GM12878 (cell line): Measurements from ENCODE around the gene FERMT1. TPM values are rescaled to one million over a fixed set of nuclear protein-coding genes. Genes with fewer than 3 reads are reported as not detected.

Source experiments
- ATAC-seq: fragments of 200-7000 bp; cut with Tn5 transposase; 3 replicates; pipeline ENCODE4 v1.9.1; 2020; ENCODE audit warnings: mild to moderate bottlenecking, moderate library complexity
- BruUV-seq: library from RNA; stranded (reverse); fragments of 400-500 nt; replicated peaks from 2 replicates; lab custom pipeline; 2021; lab: Mats Ljungman, UMichigan
- CTCF ChIA-PET: fragments of 300-600 bp; sonication (Branson Sonifier 250); formaldehyde crosslinking; extraction: SDS; loops from one replicate; lab custom pipeline; 2021; ENCODE audit warnings: inconsistent platforms; lab: Yijun Ruan, JAX
- POLR2A ChIA-PET: fragments of 350-600 bp; formaldehyde crosslinking; extraction: SDS; loops from one replicate; lab custom pipeline; 2021; ENCODE audit warnings: inconsistent platforms; lab: Charles Lee
- RAD21 ChIA-PET: fragments of 300-600 bp; sonication (Branson Sonifier 250); formaldehyde crosslinking; loops from one replicate; lab custom pipeline; 2023; ENCODE audit warnings: antibody characterized with exemption; ENCODE audit not compliant: unreplicated experiment; lab: Charles Lee
- SMC1A ChIA-PET: fragments of 300-600 bp; sonication (Branson Sonifier 250); formaldehyde crosslinking; loops from one replicate; lab custom pipeline; 2023; ENCODE audit not compliant: unreplicated experiment, uncharacterized antibody; lab: Charles Lee
- DNase-seq: peaks from one replicate; pipeline ENCODE4 v3.0.0-alpha.2; 2011; ENCODE audit warnings: low read depth, low spot score
- FAIRE-seq: peaks from 3 replicates; lab custom pipeline; 2011; peaks lifted over from hg19 to GRCh38; lab: Jason Lieb, UNC
- H2AFZ ChIP-seq: 2 replicates; pipeline ENCODE4 v1.6.0; 2011; ENCODE audit warnings: low read depth, low read length, control low read depth; ENCODE audit not compliant: control insufficient read depth
- H3K27ac ChIP-seq: 2 replicates; pipeline ENCODE4 v1.5.1; 2011; ENCODE audit warnings: control low read depth; ENCODE audit not compliant: control insufficient read depth, insufficient read depth
- H3K27me3 ChIP-seq, 2 experiments: replicated peaks in 1 of 2; 2 replicates each; pipeline versions ENCODE4 v1.6.0 to v1.6.1; 2011; ENCODE audit warnings: low read length in 1 of 2; ENCODE audit not compliant: control insufficient read depth in 2 of 2, insufficient read depth in 2 of 2
- H3K36me3 ChIP-seq, 2 experiments: 2 replicates each; pipeline ENCODE4 v1.5.1; 2011; ENCODE audit warnings: low read length in 1 of 2; ENCODE audit not compliant: control insufficient read depth in 2 of 2, insufficient read depth in 2 of 2
- H3K4me1 ChIP-seq: 2 replicates; pipeline ENCODE4 v1.6.1; 2011; ENCODE audit warnings: mild to moderate bottlenecking, low read length, moderate library complexity, mixed read lengths; ENCODE audit not compliant: control insufficient read depth, insufficient read depth
- H3K4me2 ChIP-seq: 2 replicates; pipeline ENCODE4 v1.6.0; 2011; ENCODE audit warnings: control low read depth; ENCODE audit not compliant: control insufficient read depth, insufficient read depth
- H3K4me3 ChIP-seq: fragments of 200-600 bp; sonication (generic); 2 replicates; pipeline ENCODE4 v1.5.1; 2016
- H3K79me2 ChIP-seq: 2 replicates; pipeline ENCODE4 v1.6.0; 2011; ENCODE audit warnings: low read length; ENCODE audit not compliant: control insufficient read depth, insufficient read depth
- H3K9ac ChIP-seq: 2 replicates; pipeline ENCODE4 v1.8.0; 2011; ENCODE audit warnings: low read length, control low read depth, mixed read lengths; ENCODE audit not compliant: control insufficient read depth, insufficient read depth
- H3K9me3 ChIP-seq: replicated peaks from 3 replicates; pipeline ENCODE4 v1.5.1; 2011; ENCODE audit warnings: mild to moderate bottlenecking, low read length; ENCODE audit not compliant: control insufficient read depth, insufficient read depth
- H4K20me1 ChIP-seq: 2 replicates; pipeline ENCODE4 v1.6.0; 2011; ENCODE audit not compliant: control insufficient read depth, insufficient read depth
- CEBPB ChIP-seq, 2 experiments: fragments of 150-350 bp in 1 of 2; IDR thresholded peaks; 2 replicates each; pipeline ENCODE4 v1.6.1; 2012 to 2014; ENCODE audit warnings: low read depth in 2 of 2, low read length in 2 of 2, borderline replicate concordance in 1 of 2, inconsistent platforms in 1 of 2
- EGR1 ChIP-seq, 2 experiments: IDR thresholded peaks; 1 replicate in 1 of 2; 2 replicates in 1 of 2; pipeline ENCODE4 v1.6.1; 2011 to 2012; ENCODE audit warnings: low read depth in 2 of 2, low read length in 2 of 2, borderline replicate concordance in 1 of 2, mild to moderate bottlenecking in 1 of 2, moderate library complexity in 1 of 2
- SMAD1 ChIP-seq: fragments of 450-650 bp; IDR thresholded peaks from 2 replicates; pipeline ENCODE4 v1.6.1; 2018; ENCODE audit warnings: mild to moderate bottlenecking, low read depth; ENCODE audit not compliant: partially characterized antibody
- SMC3 ChIP-seq: IDR thresholded peaks from 2 replicates; pipeline ENCODE4 v1.6.1; 2011; ENCODE audit warnings: low read length, improper control_type of control experiment, borderline replicate concordance
- TAF1 ChIP-seq: IDR thresholded peaks from 2 replicates; pipeline ENCODE4 v1.6.1; 2011; ENCODE audit warnings: mild to moderate bottlenecking, low read depth, low read length, borderline replicate concordance
- WGBS: methylation state at CpG from one replicate; pipeline ENCODE4 v1.1.6; 2016; ENCODE audit warnings: low lambda C conversion rate; ENCODE audit not compliant: insufficient replicate concordance, insufficient coverage; ENCODE audit errors: missing lambda C conversion rate; 5-methylcytosine and 5-hydroxymethylcytosine counted together
- in situ Hi-C: fragments of 300-500 bp; cut with MboI; formaldehyde crosslinking; loops from 9 replicates; pipeline ENCODE4 v1.14.3; 2018; ENCODE audit warnings: mixed read lengths
- intact Hi-C: fragments of 100-400 bp; cut with micrococcal nuclease; formaldehyde crosslinking; loops from one replicate; pipeline ENCODE4 v1.14.2; 2022; ENCODE audit not compliant: unreplicated experiment
- polyA plus RNA-seq, 11 experiments: library from polyadenylated mRNA; depleted of rRNA in 4 of 11; unstranded in 6 of 11; stranded (reverse) in 5 of 11; fragments of >200 nt; fragmentation: Nextera tagmentation in 4 of 11; fragmentation: Illumina TruSeq in 1 of 11; extraction: Ambion mirVana in 4 of 11; extraction: Trizol in 1 of 11; gene quantifications; 1 replicate in 1 of 11; 2 replicates in 10 of 11; pipeline versions ENCODE4 v1.2.1 to v1.2.3, GENCODE V29; 2011 to 2016; ENCODE audit warnings: inconsistent platforms in 2 of 11, missing spikeins in 2 of 11, low read depth in 1 of 11
- total RNA-seq, 4 experiments: library from RNA; depleted of rRNA in 3 of 4; stranded (reverse); fragments of >200 nt in 3 of 4; fragmentation: Illumina TruSeq in 1 of 4; extraction: Trizol in 1 of 4; gene quantifications; 2 replicates each; pipeline versions ENCODE4 v1.2.1 to v1.2.3, GENCODE V29; 2013 to 2021
- TF ChIP-seq, protein P1 (sequence below): IDR thresholded peaks from 2 replicates; pipeline ENCODE4 v1.6.1; 2012; ENCODE audit warnings: low read length, inconsistent platforms
- TF ChIP-seq, protein P2 (sequence below): fragments of 450-650 bp; IDR thresholded peaks from 2 replicates; pipeline ENCODE4 v1.6.1; 2017; ENCODE audit warnings: borderline replicate concordance

FERMT1 gene
- total and polyA plus RNA-seq, 10 of the 15 experiments (the other 5 are each of a cell fraction or from before 2014, with no cell fraction given): 0.04 to 3.1 (median 0.45) TPM

- Histone ChIP-seq H3K27ac (no peak overlapping the region), H3K4me2 (no peak overlapping the region), H2AFZ (no peak overlapping the region), H3K9ac (no peak overlapping the region), H4K20me1 (no peaks in the 10 kb centered on the region), H3K36me3 (no peaks in the 10 kb centered on the region), H3K79me2 (no peaks in the 10 kb centered on the region), H3K4me3 (no peak overlapping the region), H3K4me1 (no peaks in the 10 kb centered on the region), H3K27me3 (no peaks in the 10 kb centered on the region), H3K9me3 (no peaks in the 10 kb centered on the region; the same call in 2 of the 3 replicates)
- no peak for TF ChIP-seq TAF1
- TF ChIP-seq SMAD1: no peak
- no peak for TF ChIP-seq EGR1 (IDR thresholded peaks at IDR 0.05; ENCODE audit: borderline replicate concordance in 1 of 2, low read depth in 2 of 2, low read length in 2 of 2)
- TF ChIP-seq, protein P1, sequence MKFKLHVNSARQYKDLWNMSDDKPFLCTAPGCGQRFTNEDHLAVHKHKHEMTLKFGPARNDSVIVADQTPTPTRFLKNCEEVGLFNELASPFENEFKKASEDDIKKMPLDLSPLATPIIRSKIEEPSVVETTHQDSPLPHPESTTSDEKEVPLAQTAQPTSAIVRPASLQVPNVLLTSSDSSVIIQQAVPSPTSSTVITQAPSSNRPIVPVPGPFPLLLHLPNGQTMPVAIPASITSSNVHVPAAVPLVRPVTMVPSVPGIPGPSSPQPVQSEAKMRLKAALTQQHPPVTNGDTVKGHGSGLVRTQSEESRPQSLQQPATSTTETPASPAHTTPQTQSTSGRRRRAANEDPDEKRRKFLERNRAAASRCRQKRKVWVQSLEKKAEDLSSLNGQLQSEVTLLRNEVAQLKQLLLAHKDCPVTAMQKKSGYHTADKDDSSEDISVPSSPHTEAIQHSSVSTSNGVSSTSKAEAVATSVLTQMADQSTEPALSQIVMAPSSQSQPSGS: no peak
- TF ChIP-seq, protein P2, sequence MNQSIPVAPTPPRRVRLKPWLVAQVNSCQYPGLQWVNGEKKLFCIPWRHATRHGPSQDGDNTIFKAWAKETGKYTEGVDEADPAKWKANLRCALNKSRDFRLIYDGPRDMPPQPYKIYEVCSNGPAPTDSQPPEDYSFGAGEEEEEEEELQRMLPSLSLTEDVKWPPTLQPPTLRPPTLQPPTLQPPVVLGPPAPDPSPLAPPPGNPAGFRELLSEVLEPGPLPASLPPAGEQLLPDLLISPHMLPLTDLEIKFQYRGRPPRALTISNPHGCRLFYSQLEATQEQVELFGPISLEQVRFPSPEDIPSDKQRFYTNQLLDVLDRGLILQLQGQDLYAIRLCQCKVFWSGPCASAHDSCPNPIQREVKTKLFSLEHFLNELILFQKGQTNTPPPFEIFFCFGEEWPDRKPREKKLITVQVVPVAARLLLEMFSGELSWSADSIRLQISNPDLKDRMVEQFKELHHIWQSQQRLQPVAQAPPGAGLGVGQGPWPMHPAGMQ: no peak
- no peak for TF ChIP-seq SMC3
- no peak for TF ChIP-seq CEBPB (IDR thresholded peaks at IDR 0.05; ENCODE audit: borderline replicate concordance in 1 of 2, low read depth in 2 of 2, low read length in 2 of 2)
- intact Hi-C loops: no loop called here
- ChIA-PET CTCF (no interaction called here), SMC1A (no interaction called here), POLR2A (no interaction called here), RAD21 (no interaction called here)
- no peak for ATAC-seq
- WGBS: 29% methylated on average over 7 of the region's 7 CpGs
- BruUV-seq: no TSS peak
- FAIRE-seq: no peak
- no peak for DNase-seq
- in situ Hi-C loops: loop anchor here (10.0 kb wide), 2 partner anchors 1137 to 1227 kb away; no protein-coding TSS in a partner anchor
Measured at GRCh38 chr20:6148073-6148472, 25.2 kb upstream of the FERMT1 start.
